Measurements from ENCODE around the gene FITM1. TPM values are rescaled to one million over a fixed set of nuclear protein-coding genes. Genes with fewer than 3 reads are reported as not detected.

FITM1 gene
- total RNA-seq: not detected in 2 replicates

GRCh38 chr14:24130380-24130716 lies at the start of gene FITM1:
TSS of gene FITM1 (plus strand) at chr14:24130659. CDS start at chr14:24131564, 905 bp downstream.
- DNase-seq (ENCODE audit: low read depth): no peak
- H3K4me3 ChIP-seq (ENCODE audit: low read depth, low read length): no peak within 1 kb of the TSS
- TF ChIP-seq CTCF (IDR thresholded peaks at IDR 0.05; ENCODE audit: insufficient read depth, low read depth, low read length): no peak

- peak; percentile 17 for DNase-seq (ENCODE audit: low read depth)
- no peak for TF ChIP-seq CTCF (IDR thresholded peaks at IDR 0.05; ENCODE audit: insufficient read depth, low read depth, low read length)
- H3K4me3 ChIP-seq (ENCODE audit: low read depth, low read length): peak overlapping the region; percentile 54
Measured at GRCh38 chr14:24080888-24081738, 49.3 kb upstream of the FITM1 start.

GRCh38 chr14:24081739-24082211 lies 48.7 kb upstream of the FITM1 start:
- DNase-seq (ENCODE audit: low read depth): no peak
- TF ChIP-seq CTCF (IDR thresholded peaks at IDR 0.05; ENCODE audit: insufficient read depth, low read depth, low read length): no peak
- H3K4me3 ChIP-seq (ENCODE audit: low read depth, low read length): peak overlapping the region; percentile 54

GRCh38 chr14:24082411-24083080 lies 47.9 kb upstream of the FITM1 start:
- H3K4me3 ChIP-seq (ENCODE audit: low read depth, low read length): no peak overlapping the region
- no peak for DNase-seq (ENCODE audit: low read depth)
- no peak for TF ChIP-seq CTCF (IDR thresholded peaks at IDR 0.05; ENCODE audit: insufficient read depth, low read depth, low read length)

- no peak overlapping the region for H3K4me3 ChIP-seq (ENCODE audit: low read depth, low read length)
- TF ChIP-seq CTCF (IDR thresholded peaks at IDR 0.05; ENCODE audit: insufficient read depth, low read depth, low read length): no peak
- DNase-seq (ENCODE audit: low read depth): no peak
Measured at GRCh38 chr14:24083462-24083861, 47.0 kb upstream of the FITM1 start.

- TF ChIP-seq CTCF (IDR thresholded peaks at IDR 0.05; ENCODE audit: insufficient read depth, low read depth, low read length): no peak
- no peak for DNase-seq (ENCODE audit: low read depth)
- H3K4me3 ChIP-seq (ENCODE audit: low read depth, low read length): no peak overlapping the region
Measured at GRCh38 chr14:24084440-24084839, 46.0 kb upstream of the FITM1 start.
